HG03520 (cell line): ENCODE measurements around the gene TMIGD3.

Experiments used
- ATAC-seq: cut with Tn5 transposase; IDR thresholded peaks from one replicate; pipeline ENCODE4 v1.9.1; 2021; ENCODE audit warnings: mild to moderate bottlenecking, moderate library complexity; ENCODE audit not compliant: unreplicated experiment

Gene TMIGD3

GRCh38 chr1:111476214-111476613 lies 27.2 kb downstream of the TMIGD3 start:
- no peak for ATAC-seq

- no peak for ATAC-seq
Measured at GRCh38 chr1:111475701-111476100, 27.7 kb downstream of the TMIGD3 start.

GRCh38 chr1:111474521-111474920 lies 28.9 kb downstream of the TMIGD3 start:
- ATAC-seq, result no peak

GRCh38 chr1:111474106-111474505 lies 29.3 kb downstream of the TMIGD3 start:
- no peak for ATAC-seq

- ATAC-seq, result no peak
Measured at GRCh38 chr1:111471538-111471937, 31.9 kb downstream of the TMIGD3 start.

GRCh38 chr1:111471012-111471411 lies 32.4 kb downstream of the TMIGD3 start:
- ATAC-seq, result no peak

GRCh38 chr1:111470596-111470995 lies 32.8 kb downstream of the TMIGD3 start:
- no peak for ATAC-seq

GRCh38 chr1:111469539-111469938 lies 33.9 kb downstream of the TMIGD3 start:
- no peak for ATAC-seq

GRCh38 chr1:111468717-111469100 lies 34.7 kb downstream of the TMIGD3 start:
- ATAC-seq, result no peak

- no peak for ATAC-seq
Measured at GRCh38 chr1:111467865-111468716, 35.3 kb downstream of the TMIGD3 start.

- ATAC-seq, result no peak
Measured at GRCh38 chr1:111466480-111466879, 37.0 kb downstream of the TMIGD3 start.

- ATAC-seq, result no peak
Measured at GRCh38 chr1:111465754-111466153, 37.7 kb downstream of the TMIGD3 start.

- no peak for ATAC-seq
Measured at GRCh38 chr1:111463029-111463683, 40.3 kb downstream of the TMIGD3 start.

- ATAC-seq, result no peak
Measured at GRCh38 chr1:111462370-111463028, 40.9 kb downstream of the TMIGD3 start.

- no peak for ATAC-seq
Measured at GRCh38 chr1:111461765-111462164, 41.7 kb downstream of the TMIGD3 start.

GRCh38 chr1:111455642-111456031 lies 47.8 kb downstream of the TMIGD3 start:
- no peak for ATAC-seq

- ATAC-seq, result no peak
Measured at GRCh38 chr1:111454859-111455641, 48.4 kb downstream of the TMIGD3 start.

- ATAC-seq, result no peak
Measured at GRCh38 chr1:111453706-111454105, 49.7 kb downstream of the TMIGD3 start.

- ATAC-seq, result no peak
Measured at GRCh38 chr1:111452581-111452980, 50.9 kb downstream of the TMIGD3 start.

- ATAC-seq, result no peak
Measured at GRCh38 chr1:111450185-111450584, 53.2 kb downstream of the TMIGD3 start.

GRCh38 chr1:111449703-111450017 lies 53.8 kb downstream of the TMIGD3 start:
- no peak for ATAC-seq
